VCaP (cell line): ENCODE results near the gene MYMX.

ENCODE experiments used
- H3K27ac ChIP-seq: fragments of 450-650 bp; 2 replicates; pipeline ENCODE4 v1.5.1; 2017
- TF ChIP-seq, protein P1 (sequence below): fragments of 450-650 bp; conservative IDR thresholded peaks from 2 replicates; pipeline ENCODE4 v1.5.1; 2017; ENCODE audit warnings: mild to moderate bottlenecking, moderate library complexity

Gene MYMX

DNA sequence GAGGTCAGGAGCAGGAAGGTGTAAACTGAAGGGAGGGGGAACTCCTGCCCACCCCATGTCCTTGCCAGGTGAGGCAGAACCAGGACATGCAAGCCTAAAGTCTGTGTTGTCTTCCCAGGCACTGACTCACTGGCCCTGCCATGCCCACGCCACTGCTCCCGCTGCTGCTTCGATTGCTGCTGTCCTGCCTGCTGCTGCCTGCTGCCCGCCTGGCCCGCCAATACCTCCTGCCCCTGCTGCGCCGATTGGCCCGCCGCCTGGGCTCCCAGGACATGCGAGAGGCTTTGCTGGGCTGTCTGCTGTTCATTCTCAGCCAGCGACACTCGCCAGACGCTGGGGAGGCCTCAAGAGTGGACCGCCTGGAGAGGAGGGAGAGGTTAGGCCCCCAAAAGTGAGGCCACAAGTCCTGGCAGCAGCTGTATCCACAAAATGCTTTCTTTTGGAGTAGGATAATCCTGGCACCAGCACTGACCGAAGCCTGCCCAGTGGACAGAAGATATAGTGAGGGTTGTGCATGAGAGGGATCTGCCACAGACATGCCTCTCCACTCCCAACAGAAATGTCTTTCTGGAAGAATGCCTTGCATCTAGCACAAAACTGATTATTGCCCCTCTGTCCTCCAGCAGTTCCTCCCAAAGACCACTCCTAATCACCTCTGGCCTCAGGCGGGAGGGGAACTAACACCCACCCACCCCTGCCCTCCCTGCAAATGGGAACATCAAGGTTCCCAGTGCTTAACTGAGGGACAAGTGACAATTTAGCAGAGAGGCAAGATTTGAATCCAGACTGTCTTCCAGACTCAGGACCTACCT is 812 bp downstream of the MYMX start:
- TF ChIP-seq, protein P1, sequence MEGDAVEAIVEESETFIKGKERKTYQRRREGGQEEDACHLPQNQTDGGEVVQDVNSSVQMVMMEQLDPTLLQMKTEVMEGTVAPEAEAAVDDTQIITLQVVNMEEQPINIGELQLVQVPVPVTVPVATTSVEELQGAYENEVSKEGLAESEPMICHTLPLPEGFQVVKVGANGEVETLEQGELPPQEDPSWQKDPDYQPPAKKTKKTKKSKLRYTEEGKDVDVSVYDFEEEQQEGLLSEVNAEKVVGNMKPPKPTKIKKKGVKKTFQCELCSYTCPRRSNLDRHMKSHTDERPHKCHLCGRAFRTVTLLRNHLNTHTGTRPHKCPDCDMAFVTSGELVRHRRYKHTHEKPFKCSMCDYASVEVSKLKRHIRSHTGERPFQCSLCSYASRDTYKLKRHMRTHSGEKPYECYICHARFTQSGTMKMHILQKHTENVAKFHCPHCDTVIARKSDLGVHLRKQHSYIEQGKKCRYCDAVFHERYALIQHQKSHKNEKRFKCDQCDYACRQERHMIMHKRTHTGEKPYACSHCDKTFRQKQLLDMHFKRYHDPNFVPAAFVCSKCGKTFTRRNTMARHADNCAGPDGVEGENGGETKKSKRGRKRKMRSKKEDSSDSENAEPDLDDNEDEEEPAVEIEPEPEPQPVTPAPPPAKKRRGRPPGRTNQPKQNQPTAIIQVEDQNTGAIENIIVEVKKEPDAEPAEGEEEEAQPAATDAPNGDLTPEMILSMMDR, result no peak

DNA sequence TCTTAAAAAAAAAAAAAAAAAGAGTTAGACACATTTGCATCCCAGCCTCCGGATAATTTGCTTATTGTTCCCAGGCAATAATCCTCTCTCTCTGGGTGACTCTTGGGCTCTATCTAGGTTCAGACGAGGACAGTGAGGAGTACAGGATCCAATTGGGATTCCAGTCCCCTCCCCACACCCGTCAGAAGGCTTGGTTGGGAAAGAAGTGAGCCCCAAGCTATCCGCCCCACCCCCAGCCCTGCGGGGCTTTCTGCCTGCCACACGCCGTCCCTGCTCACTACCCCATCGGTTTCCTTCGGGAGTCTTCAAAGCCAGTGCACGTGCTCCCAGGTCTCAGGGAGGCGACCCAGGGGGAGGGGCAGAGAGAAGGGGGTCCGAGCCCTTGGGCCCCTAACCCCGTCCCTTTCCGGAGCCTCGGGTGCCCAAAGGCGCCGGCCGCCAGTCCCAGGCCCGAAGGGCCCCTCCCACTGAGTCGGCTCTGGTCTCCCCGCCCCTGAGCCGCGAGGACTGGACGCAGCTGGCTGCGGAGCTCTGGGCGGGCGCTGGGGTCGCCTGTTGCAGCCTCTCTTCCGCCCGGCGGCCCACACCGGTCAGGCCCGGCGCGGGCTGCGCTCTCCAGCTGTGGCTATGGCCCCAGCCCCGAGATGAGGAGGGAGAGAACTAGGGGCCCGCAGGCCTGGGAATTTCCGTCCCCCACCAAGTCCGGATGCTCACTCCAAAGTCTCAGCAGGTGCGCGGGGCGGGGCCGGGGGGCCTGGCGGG is 2.5 kb downstream of the MYMX start:
- peak overlapping the region; percentile 78 for H3K27ac ChIP-seq

More for the DNA sequence above, 812 bp downstream of the MYMX start:
- peak overlapping the region; percentile 78; the same call in 1 of the 2 replicates for H3K27ac ChIP-seq

GRCh38 chr6:44219815-44220784 is 3.4 kb downstream of the MYMX start:
- peak overlapping the region; percentile 78 for H3K27ac ChIP-seq
- TF ChIP-seq, protein P1, result peak; percentile 21; the same call in 1 of the 2 replicates

More for the DNA sequence above, 2.5 kb downstream of the MYMX start:
- TF ChIP-seq, protein P1, result no peak

DNA sequence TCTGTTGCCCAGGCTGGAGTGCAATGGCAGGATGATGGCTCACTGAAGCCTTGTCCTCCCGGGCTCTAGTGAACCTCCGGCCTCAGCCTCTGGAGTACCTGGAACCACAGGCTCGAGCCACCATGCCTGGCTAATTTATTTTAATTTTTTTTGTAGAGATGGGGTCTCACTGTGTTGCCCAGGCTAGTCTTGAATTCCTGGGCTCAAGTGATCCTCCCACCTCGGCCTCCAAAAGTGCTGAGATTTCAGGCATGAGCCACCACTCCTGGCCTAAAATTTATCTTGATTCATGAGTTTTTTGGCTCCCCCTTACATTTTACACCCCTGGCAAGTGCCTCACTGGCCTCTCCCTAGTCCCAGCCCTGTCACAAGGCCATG is 4.2 kb downstream of the MYMX start:
- H3K27ac ChIP-seq, result peak overlapping the region; percentile 78
- TF ChIP-seq, protein P1, result no peak

DNA sequence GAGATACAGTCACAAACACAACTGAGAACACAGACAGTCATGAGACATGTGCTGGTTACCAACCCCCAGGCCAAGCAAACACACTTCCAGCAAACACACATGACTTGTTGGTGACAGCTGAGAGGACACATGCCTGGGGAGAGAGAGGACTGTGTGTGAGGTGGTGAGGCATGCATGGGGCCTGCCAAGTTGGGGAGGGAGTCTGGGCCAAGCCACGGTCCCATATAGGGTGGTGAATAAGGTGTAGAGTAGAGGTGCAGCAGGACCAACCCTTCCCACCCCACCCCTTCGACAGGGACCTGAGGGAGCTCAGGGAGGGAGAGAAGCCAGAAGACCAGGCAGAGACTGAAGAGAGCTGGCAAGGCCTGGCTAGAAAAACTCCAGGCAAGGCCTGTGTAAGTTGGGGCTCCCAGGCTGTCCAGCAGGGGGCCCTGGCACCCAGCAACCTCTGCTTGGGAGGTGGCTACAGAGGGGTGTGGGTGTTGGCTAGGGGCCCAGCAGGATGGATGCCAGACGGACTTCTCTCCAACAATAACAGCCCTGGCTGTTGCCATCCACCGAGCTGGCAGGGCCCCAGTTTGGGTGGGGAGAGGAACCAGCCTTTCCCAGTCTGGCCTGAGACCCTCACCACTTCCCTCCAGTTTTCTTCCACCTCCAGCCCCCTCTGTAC is 4.7 kb downstream of the MYMX start:
- peak overlapping the region; percentile 78 for H3K27ac ChIP-seq

GRCh38 chr6:44221961-44222335 is 5.2 kb downstream of the MYMX start:
- H3K27ac ChIP-seq, result peak overlapping the region; percentile 78
- TF ChIP-seq, protein P1, result no peak

More for the DNA sequence above, 4.7 kb downstream of the MYMX start:
- TF ChIP-seq, protein P1, result peak; percentile 62
